GM12892 (cell line): ENCODE measurements around the gene PDSS2.

Experiments used
- POLR2A ChIP-seq: IDR thresholded peaks from 2 replicates; pipeline ENCODE4 v1.6.1; 2011; ENCODE audit warnings: low read depth, low read length, control low read depth
- POLR2AphosphoS5 ChIP-seq: IDR thresholded peaks from 2 replicates; pipeline ENCODE4 v1.6.1; 2011; ENCODE audit warnings: low read depth, low read length, control low read depth

DNA sequence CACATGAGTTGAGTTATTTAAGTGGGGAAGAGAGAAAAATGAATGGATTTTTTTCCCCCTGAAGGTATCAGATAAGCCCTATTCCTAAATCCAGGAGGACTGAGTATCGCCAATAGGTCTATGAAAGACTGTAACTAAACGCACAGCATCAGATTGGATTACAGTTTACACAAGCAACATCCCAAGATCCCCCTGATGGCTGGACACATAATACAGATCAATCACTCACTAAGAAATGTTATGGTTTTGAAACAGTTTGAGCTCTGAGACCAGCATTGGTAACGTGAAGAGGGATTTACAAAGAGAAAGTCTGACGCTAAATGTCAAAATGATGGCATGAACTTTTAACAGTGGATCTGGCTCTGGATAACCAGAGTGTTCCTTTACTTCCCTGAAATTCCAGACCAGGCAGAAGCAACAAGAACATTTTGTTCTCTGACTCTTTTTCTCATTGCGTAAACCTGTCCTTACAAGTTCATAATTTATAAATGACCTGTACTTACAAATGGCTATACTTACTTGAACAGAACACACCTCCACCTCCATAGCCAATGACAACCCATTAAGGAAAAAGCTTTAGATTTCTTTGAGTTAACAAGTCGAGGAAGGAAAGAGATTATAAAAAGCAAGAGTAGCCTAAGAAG, 212.3 kb downstream of the PDSS2 start:
- TF ChIP-seq POLR2A (no peak), POLR2AphosphoS5 (no peak)
